NCI-H146 treated with DMSO at 0.1 percent for 48 hours (cell line): ENCODE results near the gene RPS6KB2.
"Not testable (repeated sequence)": the region's sequence is repeated elsewhere in the genome, so short reads cannot be mapped to it uniquely, and the experiment has no call there.

Source experiments
- DNase-seq: peaks from one replicate; lab custom pipeline; 2025; ENCODE audit not compliant: unreplicated experiment; lab: John Stamatoyannopoulos, UW

The RPS6KB2 gene

DNA sequence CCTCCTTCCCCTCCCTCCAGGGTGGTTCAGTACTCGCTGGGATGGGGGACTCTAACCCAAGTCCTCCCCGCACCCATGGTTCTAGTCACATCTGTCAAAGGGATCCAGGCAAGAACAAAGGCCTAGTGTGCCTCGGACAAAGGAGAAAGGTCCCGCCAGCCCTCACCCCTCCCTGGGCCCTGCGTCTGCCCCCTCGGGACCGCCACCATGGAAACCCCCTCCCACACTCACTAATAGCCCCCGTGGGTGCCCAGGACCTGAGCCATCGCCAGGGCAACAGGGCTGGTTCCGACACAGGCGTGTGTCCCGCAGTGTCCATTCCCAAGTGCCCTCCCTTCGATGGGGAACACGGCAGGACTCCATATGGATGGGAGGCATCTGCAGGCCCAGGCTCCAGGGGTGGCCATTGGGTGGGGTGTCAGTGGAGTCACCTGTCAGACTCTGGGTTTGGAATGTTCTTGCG is 17.9 kb upstream of the RPS6KB2 start:
- no peak for DNase-seq

DNA sequence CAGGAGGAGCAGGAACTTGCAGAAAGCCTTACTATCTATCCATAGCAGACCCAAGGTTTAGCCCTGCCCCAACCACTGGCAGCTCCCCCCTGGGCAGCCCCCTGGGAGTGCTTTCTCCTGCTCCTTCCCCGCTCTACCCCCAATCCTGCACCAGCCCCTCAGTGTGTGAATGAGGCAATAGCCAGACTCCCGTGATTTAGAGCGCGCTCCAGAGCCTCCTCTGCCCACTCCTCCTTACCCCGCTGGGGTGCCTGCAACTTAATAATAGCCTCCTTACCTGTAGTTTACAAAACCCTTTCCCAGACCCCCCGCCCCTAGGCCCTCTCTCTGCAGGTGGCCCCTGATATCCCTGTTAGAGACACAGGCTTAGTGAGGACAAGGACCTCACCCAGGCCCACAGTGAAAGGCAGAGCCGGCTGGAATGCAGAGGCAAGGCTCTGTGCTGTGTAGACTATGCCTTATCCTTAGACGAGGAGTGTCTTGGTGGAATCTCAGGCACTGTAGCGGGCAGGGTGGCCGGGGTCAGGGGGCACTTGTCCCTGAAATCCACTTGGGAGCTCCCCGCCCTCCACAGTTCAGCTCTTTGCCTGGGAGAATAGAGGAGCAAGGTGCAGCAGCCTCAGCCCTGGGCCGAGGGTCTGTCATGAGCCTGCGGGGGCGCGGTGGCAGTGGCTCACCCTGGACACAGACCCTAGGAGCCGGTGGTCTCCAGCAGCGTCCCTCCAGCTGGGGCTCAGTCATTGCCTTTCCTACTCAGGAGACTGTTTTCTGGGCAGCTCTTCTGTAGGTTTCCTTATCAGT is 17.1 kb upstream of the RPS6KB2 start:
- DNase-seq: no peak

DNA sequence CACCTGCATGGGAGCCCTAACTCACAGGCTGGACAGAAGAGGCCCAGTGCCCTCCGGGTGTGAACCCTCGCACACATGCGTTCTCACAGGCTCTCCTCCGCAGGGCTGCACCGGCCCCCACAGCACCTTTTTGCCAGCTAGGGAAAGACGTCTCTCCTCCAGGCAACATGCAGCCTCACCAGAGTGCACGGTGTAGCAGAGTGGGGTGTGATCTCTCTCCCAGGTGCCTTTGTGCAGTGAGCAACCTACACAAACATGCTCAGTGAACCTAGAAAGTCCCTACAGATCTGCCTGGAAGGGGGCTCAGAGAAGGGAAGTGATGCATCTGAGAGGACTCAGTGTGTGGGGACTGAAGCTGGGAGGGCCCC is 16.5 kb upstream of the RPS6KB2 start:
- DNase-seq: no peak

DNA sequence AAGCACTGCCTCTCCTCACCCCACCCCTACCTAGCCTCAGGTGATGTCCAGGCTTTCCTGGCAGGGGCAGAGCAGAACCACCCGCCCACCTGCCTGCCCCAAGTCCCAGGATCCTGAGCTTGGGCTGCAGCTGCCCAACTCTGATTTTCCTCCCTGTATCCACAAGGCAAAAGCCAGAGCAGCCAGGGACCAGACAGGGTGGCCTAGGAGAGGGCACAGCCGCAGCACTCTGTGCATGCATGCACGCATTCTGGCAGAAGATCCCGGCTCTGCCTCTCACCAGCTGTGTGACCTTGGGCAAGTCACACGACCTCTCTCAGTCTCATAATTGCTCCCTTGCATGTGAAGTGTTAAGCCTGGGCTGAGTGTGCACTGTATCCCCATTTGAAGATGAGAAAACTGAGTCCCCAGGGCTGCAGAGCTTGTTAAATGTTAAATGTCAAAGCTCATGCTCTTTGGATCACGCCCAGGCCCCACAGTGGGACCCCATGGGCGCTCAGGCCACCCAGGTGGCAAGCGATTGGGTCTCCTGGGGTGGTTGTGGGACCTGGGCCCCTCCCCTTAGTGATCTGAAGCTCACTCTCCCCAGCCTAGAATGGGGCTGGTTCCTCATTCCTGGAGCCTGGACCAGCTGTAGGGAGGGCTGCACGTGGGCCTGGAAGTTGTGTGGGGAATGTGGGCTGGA is 15.7 kb upstream of the RPS6KB2 start:
- no peak for DNase-seq

DNA sequence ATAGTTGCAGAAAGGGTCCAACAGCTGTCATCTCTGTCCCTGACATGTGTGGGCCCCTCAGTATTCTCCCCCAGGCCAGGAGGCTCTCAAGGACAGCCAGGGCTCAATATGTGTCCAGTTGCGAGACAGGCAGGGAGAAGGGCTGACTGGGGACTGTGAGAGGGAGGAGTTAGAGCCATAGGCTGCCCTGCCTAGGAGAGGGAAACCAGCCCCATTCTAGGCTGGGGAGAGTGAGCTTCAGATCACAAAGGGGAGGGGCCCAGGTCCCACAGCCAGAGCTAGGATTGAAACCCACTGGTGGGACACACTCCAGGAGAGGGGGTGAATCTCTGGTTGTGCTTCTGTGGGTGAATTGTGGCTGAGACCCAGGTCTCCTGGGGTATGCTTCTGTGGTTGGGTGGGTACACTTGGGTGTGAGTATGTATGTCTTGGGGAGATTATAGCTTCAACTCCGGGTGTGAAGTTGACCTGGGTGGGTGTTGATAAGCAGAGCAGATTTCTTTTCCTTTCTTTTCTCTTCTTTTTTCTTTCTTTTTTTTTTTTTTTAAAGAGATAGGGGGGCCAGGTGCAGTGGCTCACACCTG is 14.9 kb upstream of the RPS6KB2 start:
- DNase-seq: no peak

DNA sequence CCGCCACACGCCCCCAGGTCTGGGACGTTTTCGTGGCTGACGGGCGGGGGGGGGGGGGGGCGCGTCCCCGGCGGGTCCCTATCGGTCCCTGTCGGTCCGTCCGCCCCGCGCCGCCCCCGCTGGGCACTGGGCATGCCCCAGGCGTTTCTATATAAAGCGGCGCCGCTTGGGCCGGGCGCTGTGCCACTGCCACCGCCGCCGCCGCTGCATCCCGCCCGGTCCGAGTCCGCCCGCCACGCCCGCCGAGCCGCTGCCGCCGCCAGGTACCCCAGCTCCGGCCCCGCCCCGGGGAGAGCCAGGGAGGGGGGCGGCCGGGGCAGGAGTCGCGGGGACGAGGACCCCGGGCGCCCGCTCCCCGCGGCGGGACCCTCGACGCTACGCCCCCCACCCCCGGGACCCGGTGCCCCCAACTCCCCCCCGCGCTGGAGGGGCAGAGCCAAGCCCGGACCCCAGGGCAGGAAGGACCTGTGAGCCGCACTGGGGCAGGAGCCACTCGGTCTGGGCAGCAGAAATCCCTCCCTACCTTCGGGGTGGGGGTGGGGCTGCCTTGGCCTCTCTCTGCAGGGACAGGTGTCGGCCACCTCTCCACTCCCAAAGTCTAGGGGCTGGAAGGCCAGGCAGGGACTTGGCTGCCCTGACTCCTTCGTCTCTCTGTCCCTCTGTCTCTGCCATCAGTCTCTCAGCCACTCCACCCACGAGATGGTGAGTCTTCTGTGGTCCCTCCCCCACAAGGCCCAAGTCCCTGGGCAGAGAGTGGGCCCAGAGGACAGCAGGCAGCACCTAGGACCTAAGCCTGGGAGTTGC is 12.6 kb upstream of the RPS6KB2 start, which contains the start of gene CARNS1:
TSS of gene CARNS1 (plus strand) at position 178 of the 804 bp plus-strand sequence. CDS start at position 700, 522 bp downstream.
- DNase-seq: no peak

DNA sequence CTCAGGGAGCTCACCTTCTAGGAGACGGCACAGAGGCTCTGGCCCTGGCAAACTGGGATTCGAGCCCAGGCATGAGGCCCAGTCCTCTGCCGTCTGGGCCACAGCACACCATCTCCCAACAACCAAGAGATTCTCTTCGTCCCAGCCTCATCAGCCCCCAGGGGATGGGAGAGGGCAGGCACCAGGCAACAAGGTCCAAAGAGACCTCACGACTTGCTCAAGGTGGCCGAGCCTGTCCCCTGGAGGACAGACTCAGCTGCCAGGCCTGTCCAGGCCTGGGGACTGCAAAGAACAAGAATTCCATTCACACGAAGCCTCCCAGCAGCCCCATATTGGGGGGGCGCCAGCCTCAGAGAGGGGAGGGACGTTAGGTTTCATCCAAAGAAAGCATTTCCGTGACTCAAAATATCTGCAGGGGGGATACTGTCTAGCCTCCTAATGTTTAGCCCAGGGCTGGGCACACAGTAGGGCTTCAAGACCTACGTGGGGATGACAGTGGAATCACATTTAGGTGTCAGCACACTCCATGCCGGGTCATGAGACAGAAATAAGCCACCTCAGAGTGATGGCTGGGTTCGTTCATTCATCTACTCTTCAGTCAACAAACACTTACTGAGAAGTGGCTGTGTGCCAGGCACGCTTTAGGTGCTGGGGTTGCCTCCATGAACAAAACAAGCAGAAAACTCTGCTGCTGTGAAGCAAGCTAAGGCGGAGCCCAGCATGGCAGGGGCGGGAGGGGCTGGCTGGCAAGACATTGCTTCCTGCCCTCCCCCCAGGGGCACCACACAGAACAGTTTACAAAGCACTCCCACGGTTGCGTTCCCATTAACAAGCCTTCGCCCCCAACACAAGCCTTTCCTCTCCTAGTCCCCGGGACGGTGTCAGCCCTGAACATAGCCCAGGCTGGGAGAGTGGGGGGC is 11.6 kb upstream of the RPS6KB2 start:
- DNase-seq: no peak

DNA sequence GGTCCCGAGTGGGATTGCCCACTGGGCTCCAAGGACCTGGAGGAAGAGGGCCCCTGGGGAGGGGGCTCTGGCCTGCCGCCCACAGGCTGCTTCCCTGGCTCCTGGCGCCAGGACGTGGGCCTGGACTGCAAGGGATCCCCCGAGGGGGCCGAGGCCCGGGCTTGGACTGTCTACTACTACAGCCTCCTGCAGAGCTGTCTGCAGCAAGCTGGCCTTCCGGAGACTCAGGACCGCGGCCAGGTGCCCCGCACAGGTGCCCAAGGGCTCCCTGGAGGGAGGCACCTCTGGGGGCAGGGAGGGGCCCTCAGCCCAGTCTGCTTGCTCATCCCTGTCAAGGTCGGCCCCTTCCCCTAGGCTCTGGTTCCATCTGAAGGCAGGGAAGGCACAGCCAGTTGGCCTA is 10.9 kb upstream of the RPS6KB2 start:
- DNase-seq: no peak

DNA sequence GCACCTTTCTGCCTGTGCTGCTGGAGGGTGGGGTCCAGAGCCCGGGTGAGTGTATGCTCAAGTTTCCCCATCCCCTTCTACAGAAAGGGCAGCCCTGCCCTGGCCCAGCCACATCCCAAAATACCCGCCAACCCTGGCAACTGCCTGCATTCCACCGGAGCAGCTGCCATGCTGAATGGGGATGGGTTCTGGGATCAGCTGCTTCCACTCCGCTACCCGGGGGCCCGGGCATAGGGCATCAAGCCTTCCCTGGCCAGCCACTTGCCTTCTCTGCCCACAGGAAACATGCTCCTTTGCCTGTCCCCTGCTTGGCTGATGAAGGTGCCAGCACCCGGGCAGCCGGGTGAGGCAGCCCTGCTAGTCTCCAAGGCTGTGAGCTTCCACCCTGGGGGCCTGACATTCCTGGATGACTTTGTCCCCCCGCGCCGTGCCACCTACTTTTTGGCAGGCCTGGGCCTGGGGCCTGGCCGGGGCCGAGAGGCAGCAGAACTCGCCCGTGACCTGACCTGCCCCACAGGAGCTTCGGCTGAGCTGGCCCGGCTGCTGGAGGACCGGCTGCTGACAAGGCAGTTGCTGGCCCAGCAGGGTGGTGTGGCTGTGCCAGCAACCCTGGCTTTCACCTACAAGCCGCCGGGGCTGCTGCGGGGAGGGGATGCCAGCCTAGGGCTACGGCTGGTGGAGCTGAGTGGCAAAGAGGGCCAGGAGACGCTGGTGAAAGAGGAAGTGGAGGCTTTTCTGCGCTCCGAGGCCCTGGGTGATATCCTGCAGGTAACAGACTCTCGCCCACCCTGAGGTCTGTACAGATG is 9.6 kb upstream of the RPS6KB2 start:
- no peak for DNase-seq

DNA sequence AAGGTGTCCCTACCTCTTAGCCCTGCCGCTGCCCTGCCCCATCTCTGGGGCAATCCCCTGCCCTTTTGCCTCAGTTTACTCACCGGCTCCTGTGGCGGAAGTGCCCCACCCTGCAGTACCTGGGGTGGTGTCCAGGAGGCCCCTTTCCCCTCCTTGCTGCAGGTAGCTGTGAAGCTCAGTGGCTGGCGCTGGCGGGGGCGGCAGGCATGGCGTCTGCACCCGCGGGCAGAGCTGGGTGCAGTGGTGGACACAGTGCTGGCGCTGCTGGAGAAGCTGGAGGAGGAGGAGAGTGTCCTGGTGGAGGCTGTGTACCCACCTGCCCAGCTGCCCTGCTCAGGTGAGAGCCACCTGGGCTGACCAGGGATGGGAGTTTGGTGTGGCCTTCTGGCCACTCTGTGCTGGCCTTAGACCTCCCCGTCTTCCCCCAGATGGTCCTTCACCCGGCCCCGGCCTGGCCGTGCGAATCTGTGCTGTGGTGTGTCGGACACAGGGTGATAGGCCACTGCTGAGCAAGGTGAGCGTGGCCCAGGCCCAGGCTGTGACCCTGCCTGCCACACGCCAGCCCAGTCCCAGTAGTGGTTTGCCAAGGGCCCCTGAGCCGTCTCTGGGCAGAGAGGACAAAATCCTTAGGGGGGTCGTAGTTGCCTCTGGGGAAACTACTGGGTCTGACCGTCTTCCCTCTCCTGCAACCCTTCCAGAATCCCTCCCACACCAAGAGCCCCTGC is 8.8 kb upstream of the RPS6KB2 start:
- no peak for DNase-seq

DNA sequence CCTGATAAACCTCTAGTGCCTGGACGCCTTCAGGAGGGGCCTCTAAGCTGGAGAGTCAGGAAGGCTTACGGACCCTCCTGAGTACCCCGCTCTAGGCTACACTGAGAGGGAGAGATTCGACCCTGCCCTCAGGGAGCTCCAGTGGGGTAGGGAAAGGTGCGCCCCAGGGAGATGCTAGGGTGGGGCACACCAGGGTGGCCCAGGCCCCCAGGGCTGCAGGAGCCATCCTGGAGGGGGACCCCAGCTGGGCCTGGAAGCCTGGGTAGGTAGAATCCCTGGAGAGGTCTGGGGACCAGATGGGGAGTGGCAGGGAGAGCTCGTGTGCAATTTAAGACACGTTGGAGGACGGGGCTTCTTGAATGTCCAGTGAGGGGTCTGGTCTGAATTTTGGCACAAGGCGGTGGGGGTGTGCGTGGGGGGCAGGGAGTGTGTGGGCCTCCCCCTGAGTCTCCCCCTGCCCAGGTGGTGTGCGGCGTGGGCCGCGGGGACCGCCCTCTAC is 8.1 kb upstream of the RPS6KB2 start:
- DNase-seq: no peak

DNA sequence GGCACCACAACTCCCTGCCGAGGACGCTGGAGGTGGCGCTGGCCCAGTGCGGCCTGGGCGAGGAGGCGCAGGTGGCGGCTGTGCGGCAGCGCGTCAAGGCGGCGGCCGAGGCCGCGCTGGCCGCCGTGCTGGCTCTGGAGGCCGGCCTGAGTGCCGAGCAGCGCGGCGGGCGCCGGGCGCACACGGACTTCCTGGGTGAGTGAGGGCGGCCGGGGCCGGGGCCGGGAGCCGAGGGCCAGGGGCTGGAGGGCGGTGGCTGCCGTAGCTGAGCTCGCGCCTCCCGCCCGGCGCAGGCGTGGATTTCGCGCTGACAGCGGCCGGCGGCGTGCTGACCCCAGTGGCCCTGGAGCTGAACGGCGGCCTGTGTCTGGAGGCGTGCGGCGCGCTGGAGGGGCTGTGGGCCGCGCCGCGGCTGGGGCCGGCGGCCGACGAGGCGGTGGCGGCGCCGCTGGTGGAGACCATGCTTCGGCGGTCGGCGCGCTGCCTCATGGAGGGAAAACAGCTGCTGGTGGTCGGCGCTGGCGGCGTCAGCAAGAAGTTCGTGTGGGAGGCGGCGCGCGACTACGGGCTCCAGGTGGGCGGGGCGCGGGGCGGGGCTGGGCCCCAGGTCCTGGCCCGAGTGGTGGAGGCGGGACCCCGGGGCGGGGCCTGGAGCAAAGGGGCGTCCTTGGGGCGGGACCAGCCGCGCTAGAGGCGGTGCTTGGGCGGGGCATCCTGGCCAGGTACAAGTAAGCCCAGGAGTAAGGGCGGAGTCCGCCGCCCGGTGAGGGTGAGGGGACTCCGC is 7.5 kb upstream of the RPS6KB2 start:
- DNase-seq: peak; percentile 92

DNA sequence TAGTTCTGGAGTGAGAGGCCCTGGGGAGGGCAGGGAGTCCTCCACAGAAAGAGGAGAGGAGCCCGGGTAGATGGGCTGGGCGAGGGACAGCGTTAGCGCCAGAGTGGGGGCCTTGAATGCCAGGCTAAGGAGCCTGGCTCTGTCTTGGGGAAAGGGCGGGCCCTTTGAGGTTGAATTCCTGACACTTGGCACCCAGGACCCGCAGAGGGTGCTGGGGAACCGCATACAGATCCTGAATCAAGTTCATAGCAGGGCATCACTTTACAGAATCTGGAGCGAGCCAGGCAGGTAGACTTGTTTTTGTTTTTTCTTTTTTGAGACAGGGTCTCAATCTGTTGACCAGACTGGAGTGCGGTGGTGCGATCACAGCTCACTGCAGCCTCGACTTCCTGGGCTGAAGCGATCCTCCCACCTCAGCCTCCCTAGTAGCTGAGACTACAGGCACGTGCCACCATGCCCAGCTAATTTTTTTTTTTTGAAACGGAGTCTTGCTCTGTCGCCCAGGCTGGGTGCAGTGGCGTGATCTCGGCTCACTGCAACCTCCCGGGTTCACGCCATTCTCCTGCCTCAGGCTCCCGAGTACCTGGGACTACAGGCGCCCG is 6.8 kb upstream of the RPS6KB2 start:
- no peak for DNase-seq

DNA sequence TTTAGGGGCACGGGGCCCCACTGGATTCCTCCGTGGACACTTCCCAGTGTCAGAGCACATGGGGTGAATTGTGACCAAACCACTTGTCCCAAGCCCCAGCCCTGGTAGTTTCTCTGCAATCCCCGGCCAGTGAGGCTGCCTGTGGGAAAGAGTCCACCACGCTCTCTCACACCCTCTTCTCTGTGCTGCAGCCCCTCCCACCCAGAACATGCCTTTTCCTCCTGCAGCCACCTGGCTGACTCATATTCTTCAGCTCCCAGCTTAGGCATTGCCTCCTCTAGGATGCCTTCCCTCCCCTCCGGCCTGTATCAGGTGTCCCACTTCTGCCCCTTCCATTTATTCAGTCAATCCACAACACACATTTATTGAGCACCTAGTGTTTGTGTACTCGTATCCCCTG is 5.4 kb upstream of the RPS6KB2 start:
- DNase-seq: no peak

DNA sequence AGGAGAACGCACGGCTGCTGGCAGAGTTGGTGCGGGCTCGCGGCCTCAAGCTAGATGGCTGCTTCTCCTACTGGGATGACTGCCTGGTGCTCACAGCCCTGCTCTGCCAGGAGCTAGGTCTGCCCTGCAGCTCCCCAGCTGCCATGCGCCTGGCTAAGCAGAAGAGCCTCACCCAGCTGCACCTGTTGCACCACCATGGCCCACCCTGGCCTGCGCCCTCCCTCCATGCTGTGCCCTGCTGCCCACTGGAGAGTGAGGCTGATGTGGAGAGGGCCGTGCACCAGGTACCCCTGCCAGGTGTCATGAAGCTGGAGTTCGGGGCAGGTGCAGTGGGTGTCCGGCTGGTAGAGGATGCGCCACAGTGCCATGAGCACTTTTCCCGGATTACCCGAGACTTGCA is 4.8 kb upstream of the RPS6KB2 start:
- DNase-seq: no peak

DNA sequence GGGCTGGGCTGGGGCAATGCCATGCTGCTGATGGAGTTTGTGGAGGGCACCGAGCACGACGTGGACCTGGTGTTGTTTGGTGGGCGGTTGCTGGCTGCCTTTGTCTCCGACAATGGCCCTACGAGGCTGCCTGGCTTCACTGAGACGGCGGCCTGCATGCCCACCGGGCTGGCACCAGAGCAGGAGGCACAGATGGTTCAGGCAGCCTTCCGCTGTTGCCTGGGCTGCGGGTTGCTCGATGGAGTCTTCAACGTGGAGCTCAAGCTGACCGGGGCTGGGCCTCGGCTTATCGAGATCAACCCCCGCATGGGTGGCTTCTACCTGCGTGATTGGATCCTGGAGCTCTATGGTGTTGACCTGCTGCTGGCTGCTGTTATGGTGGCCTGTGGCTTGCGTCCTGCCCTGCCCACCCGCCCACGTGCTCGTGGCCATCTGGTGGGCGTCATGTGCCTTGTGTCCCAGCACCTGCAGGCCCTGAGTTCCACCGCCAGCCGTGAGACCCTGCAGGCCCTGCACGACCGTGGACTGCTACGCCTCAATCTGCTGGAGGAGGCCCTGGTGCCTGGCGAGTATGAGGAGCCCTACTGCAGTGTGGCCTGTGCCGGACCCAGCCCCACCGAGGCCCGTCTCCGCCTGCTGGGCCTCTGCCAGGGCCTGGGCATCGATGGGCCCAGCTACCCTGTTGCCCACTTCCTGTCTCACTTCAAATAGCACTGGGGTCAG is 4.2 kb upstream of the RPS6KB2 start:
- DNase-seq: no peak

DNA sequence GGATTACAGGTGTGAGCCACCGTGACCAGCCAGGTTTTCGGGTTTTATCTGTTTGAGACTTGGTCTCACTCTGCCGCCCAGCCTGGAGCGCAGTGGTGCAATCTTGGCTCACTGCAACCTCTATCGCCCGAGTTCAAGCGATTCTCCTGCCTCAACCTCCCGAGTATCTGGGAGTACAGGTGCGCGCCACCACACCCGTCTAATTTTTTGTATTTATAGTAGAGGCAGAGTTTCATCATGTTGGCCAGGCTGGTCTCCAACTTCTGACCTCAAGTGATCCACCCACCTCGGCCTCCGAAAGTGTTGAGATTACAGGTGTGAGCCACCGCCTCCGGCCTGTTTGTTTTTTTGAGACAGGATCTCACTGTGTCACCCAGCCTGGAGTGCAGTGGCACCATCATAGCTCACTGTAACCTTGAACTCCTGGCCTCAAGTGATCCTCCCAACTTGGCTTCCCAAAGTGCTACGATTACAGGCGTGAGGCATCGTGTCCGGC is 882 bp upstream of the RPS6KB2 start:
- not testable (repeated sequence) for DNase-seq
